CD1c-positive myeloid dendritic cell (primary cell): Measurements from ENCODE around the gene MRPL47.
"Not testable (repeated sequence)": the region's sequence is repeated elsewhere in the genome, so short reads cannot be mapped to it uniquely, and the experiment has no call there.

Source experiments
- DNase-seq: peaks from one replicate; pipeline ENCODE4 v3.0.0-alpha.2; 2016; ENCODE audit errors: extremely low spot score

MRPL47 gene

GRCh38 chr3:179604321-179605078 lies at the start of gene MRPL47, which contains the start of gene NDUFB5:
MRPL47 (minus strand) TSS chr3:179604638; CDS start chr3:179604624, 14 bp downstream.
NDUFB5 (plus strand) TSS chr3:179604794; CDS start chr3:179604816, 22 bp downstream.
- DNase-seq, result peak; percentile 98

- peak; percentile 59 for DNase-seq
Measured at GRCh38 chr3:179653096-179653797, 48.8 kb upstream of the MRPL47 start.

DNA sequence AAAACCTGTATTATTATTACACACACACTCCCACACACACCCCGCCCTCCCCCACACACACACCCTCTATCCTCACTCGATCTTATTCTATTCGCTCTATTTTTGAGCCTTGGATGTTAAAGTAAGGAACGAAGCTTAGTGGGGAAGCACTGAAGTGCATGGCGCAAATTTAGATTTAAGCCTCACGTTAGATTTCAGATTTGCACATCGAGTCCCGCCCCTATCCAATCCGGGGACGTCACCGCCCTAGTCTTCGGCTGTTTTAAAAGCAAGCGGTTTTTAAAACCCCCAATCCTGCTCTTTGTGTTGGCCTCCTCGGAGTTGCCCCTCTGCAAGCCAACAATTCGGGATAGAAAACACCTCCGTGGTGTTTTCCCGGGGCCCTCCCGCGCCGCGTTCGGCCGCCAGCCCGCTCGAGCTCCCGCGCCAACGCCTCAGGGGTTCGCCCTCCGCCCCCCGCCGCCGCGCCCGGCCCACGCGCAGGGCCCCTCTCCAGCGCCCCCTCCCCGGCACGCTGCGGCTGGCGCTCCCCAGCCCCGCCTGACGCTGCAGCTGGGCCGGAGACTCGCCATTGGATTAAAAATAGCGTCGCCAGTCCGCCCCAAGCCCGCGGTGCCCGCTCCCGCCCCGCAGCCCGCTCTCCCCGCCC lies 48.1 kb upstream of the MRPL47 start, which contains the start of gene USP13:
TSS of gene USP13 (plus strand) at position 594 of the 649 bp plus-strand sequence. CDS start 186 bp downstream, outside the sequence.
- DNase-seq, result peak; percentile 55

DNA sequence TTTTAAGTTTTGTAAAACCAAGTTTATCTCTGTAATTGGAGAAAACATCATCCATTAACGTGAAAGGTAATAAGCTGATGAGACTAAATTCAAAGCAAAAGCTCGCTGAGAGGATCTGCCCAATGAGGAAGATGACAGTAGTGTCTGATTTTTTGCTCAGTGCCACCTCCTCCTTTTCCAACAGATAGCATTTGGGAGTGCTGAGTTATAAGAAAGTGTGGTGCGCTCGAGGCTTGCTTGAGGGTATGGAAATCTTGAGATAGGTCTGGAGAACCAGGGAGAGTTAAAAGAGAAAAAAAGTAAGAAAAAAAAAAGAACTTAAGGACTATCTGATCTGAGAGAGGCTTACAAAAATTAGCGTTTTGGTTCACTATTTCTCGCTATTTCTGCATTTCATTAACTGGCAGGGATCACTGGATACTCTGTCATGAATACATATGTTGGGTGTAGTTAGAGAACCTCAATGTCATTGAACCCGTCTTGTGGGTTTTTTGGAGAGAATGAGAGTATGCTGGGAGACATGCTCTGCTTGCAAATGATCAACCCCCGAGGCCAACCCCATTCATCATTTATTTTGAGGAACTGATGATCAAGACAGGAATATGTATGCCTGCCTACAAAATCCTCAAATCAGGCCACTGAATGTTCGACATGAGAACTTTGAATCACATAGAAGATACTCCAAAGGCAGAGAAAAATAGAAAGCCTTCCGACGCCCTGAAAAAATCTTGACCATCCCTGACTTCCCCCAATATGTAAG lies 47.4 kb upstream of the MRPL47 start:
- no peak for DNase-seq

DNA sequence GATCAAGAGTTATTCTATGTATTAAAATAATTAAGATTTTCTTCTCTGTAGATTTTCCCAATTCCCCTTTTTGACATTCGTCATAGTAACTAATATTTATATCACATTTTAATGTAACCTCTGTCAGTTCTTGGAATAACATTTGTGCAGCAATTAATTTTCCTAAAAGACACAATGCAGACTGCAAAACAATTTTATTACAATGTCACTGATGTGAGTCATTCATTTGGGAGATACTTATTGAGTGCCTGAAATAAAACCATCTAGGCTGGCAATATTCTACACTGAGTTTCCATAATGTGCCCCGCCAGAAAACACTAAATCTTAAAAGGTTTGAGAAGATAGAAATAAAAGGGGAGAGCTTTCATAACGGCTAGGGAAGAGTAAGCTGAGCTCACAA lies 41.7 kb upstream of the MRPL47 start:
- DNase-seq, result no peak

DNA sequence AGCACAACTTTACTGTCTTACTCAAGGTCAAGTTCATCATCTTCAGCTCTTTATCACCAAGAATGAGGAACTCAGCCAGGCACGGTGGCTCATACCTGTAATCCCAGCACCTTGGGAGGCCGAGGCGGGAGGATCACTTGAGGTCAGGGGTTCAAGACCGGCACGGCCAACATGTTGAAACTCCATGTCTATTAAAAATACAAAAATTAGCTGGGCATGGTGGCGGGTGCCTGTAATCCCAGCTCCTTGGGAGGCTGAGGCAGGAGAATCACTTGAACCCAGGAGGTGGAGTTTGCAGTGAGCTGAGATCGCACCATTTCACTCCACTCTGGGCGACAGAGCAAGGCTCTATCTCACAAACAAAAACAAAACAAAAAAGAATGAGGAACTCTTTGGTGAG lies 39.4 kb upstream of the MRPL47 start:
- not testable (repeated sequence) for DNase-seq

DNA sequence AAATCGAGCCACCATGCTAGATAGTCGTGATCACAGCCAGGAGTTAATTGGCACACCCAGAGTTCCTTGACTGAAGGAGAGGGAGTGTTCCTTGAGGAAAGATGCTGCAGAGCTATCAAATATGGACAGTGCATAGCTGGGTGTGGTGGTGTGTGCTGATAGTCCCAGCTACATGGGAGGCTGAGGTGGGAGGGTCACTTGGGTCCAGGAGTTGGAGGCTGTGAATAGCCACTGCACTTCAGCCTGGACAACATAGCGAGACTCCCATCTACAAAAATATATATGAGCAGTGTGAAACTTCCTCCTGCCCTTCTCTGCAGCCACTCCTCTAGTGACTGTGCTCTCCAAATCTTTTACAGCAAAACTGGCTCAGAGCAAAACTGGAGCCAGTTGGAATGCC lies 38.4 kb upstream of the MRPL47 start:
- DNase-seq, result no peak

GRCh38 chr3:179640469-179640868 lies 36.0 kb upstream of the MRPL47 start:
- no peak for DNase-seq

GRCh38 chr3:179630753-179631451 lies 26.5 kb upstream of the MRPL47 start:
- DNase-seq, result no peak

DNA sequence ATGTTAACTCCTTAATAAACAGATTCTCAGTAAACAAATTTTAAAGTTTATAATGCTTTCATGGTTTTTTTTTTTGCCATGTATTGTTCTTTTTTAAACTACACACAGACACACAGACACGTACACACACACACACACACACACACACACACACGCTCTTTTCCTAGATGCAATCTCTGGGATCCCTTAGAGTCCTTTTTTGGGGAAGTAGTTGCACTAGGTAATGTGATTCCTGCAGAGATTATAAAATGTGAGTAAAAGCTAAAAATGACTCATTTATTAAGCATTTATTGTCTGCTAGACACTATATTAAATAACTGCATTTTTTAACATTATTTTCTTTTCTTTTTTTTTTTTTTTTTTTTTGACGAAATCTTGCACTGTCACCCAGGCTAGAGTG lies 20.0 kb upstream of the MRPL47 start:
- no peak for DNase-seq

DNA sequence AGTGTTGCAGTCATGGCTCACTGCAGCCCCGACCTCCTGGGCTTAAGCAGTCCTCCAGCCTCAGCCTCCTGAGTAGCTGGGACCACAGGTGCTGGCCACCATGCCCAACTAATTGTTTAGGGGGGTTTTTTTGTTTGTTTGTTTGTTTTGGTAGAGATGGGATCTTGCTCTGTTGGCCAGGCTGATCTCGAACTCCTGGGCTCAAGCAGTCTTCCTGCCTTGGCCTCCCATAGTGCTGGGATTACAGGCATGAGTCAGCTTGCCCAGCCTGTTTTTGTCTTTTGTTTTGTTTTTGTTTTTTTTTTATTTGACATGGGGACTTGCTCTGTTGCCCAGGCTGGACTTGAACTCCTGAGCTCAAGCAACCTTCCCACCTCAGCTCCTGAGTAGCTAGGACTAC lies 17.6 kb upstream of the MRPL47 start:
- DNase-seq, result no peak

GRCh38 chr3:179615458-179616173 lies 11.2 kb upstream of the MRPL47 start:
- no peak for DNase-seq

GRCh38 chr3:179613807-179614206 lies 9.4 kb upstream of the MRPL47 start:
- DNase-seq, result no peak

DNA sequence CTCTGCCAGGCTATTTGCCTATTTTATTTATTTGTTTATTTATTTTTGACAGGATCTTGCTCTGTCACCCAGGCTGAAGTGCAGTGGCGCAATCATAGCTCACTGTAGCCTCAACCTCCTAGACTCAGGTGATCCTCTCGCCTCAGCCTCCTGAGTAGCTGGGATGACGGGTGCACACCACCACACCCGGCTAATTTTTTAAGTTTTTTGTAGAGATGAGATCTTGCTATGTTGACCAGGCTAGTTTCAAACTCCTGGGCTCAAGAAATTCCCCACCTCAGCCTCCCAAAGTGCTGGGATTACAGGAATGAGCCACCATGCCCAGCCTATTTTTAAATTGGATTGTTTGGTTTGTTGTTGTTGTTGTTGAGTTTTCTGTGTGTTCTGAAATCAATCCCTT lies 5.6 kb upstream of the MRPL47 start:
- DNase-seq, result no peak

GRCh38 chr3:179608931-179609720 lies 4.7 kb upstream of the MRPL47 start:
- peak; percentile 63 for DNase-seq

- peak; percentile 34 for DNase-seq
Measured at GRCh38 chr3:179606534-179607085, 2.2 kb upstream of the MRPL47 start.

DNA sequence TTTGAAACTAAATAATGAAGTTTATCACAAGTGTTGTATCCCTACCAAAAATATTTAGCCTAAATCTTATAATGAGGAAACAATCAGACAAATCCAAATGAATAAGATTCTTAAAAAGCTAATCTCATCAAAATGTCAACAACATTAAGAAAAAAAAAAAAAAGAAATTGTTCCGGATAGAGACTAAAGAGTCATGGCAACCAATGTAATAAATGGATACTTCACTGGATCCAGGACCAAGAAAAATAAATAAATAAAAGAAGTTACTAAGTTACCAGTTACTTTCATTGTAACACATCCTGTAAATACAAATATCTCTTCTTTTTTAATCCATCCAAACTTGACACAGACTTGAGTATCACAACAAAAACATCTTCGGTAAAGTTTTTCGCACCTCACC lies 607 bp downstream of the MRPL47 start:
- no peak for DNase-seq

DNA sequence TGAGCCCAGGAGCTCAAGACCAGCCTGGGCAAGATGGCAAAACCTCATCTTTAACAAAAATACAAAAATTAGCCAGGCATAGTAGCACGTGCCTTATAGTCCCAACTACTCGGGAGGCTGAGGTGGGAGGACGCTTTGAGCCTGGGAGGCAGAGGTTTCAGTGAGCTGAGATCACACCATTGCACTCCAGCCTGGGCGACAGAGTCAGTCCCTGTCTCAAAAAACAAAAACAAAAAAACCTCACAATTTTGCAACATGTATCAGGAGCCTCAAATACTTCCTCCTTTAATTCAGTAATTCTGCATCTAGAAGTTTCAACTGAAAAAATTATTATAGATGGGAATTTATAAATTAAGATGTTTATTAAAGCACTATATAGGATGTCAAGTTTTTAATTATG lies 1.1 kb downstream of the MRPL47 start:
- peak; percentile 24 for DNase-seq

DNA sequence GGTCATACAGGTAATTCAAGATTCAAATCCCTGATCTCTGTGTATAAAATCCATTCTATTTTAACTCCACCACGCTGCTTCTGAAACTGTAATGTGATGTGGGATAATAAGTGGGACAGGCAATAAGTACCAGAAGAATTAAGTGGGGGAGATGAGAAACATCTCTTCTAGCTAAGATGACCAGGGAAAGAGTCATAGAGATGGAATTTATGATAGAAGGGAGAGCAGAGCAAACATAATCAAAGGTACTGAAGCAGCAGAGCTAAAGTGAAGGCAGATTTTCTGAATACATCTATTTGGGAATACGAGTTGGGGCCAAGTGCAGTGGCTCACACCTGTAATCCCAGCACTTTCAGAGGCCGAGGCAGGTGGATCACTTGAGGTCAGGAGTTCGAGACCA lies 4.9 kb downstream of the MRPL47 start:
- DNase-seq, result no peak
